ENCODE measurements around the gene CACYBP.
A peak's percentile ranks its signal among the peaks of the same experiment; 100 is the strongest.
"Not testable (repeated sequence)": the region's sequence is repeated elsewhere in the genome, so short reads cannot be mapped to it uniquely, and the experiment has no call there.

The CACYBP gene

DNA sequence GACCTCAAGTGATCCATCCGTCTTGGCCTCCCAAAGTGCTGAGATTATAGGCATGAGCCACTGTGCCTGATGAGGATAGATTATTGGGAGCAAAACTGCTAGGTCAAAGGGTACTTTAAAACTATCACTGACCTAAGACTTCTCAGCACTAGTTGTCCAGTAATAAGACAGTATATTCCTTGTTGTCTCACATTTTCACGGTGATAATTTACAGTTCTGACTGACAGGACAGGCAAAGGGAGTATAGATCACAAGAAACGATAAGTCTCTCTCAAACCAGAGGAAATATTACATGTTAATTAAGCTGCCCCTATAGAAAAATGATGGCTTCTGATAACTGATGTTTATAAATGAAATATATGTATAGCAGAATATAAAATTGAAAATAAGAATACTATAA lies 19.8 kb downstream of the CACYBP start:
- TF ChIP-seq GLIS3 (CRISPR knock-in tag; IDR thresholded peaks at IDR 0.05) (no peak), SNAI2 (CRISPR knock-in tag; IDR thresholded peaks at IDR 0.05) (no peak), RARB (CRISPR knock-in tag; IDR thresholded peaks at IDR 0.05) (no peak), ZFP30 (CRISPR knock-in tag; IDR thresholded peaks at IDR 0.05) (no peak), ESRRG (CRISPR knock-in tag; IDR thresholded peaks at IDR 0.05) (no peak), ZNF70 (CRISPR knock-in tag; IDR thresholded peaks at IDR 0.05) (no peak), PPARA (CRISPR knock-in tag; IDR thresholded peaks at IDR 0.05; ENCODE audit: borderline replicate concordance) (no peak), ZC3H10 (CRISPR knock-in tag; IDR thresholded peaks at IDR 0.05) (no peak), TOX (CRISPR knock-in tag; IDR thresholded peaks at IDR 0.05; ENCODE audit: borderline replicate concordance) (no peak), ZNF8 (CRISPR knock-in tag; IDR thresholded peaks at IDR 0.05) (no peak), CSDC2 (CRISPR knock-in tag; IDR thresholded peaks at IDR 0.05) (no peak), ISL1 (CRISPR knock-in tag; IDR thresholded peaks at IDR 0.05) (no peak), TCF4 (CRISPR knock-in tag; IDR thresholded peaks at IDR 0.05; ENCODE audit: borderline replicate concordance) (no peak), ZNF565 (CRISPR knock-in tag; conservative IDR thresholded peaks at IDR 0.05; ENCODE audit: low read depth) (no peak)
- TF ChIP-seq, protein P1, sequence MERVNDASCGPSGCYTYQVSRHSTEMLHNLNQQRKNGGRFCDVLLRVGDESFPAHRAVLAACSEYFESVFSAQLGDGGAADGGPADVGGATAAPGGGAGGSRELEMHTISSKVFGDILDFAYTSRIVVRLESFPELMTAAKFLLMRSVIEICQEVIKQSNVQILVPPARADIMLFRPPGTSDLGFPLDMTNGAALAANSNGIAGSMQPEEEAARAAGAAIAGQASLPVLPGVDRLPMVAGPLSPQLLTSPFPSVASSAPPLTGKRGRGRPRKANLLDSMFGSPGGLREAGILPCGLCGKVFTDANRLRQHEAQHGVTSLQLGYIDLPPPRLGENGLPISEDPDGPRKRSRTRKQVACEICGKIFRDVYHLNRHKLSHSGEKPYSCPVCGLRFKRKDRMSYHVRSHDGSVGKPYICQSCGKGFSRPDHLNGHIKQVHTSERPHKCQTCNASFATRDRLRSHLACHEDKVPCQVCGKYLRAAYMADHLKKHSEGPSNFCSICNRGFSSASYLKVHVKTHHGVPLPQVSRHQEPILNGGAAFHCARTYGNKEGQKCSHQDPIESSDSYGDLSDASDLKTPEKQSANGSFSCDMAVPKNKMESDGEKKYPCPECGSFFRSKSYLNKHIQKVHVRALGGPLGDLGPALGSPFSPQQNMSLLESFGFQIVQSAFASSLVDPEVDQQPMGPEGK (CRISPR knock-in tag; IDR thresholded peaks at IDR 0.05; ENCODE audit: borderline replicate concordance): no peak
- TF ChIP-seq, protein P2, sequence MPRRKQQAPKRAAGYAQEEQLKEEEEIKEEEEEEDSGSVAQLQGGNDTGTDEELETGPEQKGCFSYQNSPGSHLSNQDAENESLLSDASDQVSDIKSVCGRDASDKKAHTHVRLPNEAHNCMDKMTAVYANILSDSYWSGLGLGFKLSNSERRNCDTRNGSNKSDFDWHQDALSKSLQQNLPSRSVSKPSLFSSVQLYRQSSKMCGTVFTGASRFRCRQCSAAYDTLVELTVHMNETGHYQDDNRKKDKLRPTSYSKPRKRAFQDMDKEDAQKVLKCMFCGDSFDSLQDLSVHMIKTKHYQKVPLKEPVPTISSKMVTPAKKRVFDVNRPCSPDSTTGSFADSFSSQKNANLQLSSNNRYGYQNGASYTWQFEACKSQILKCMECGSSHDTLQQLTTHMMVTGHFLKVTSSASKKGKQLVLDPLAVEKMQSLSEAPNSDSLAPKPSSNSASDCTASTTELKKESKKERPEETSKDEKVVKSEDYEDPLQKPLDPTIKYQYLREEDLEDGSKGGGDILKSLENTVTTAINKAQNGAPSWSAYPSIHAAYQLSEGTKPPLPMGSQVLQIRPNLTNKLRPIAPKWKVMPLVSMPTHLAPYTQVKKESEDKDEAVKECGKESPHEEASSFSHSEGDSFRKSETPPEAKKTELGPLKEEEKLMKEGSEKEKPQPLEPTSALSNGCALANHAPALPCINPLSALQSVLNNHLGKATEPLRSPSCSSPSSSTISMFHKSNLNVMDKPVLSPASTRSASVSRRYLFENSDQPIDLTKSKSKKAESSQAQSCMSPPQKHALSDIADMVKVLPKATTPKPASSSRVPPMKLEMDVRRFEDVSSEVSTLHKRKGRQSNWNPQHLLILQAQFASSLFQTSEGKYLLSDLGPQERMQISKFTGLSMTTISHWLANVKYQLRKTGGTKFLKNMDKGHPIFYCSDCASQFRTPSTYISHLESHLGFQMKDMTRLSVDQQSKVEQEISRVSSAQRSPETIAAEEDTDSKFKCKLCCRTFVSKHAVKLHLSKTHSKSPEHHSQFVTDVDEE (CRISPR knock-in tag; IDR thresholded peaks at IDR 0.05): no peak
- ATAC-seq: no peak

DNA sequence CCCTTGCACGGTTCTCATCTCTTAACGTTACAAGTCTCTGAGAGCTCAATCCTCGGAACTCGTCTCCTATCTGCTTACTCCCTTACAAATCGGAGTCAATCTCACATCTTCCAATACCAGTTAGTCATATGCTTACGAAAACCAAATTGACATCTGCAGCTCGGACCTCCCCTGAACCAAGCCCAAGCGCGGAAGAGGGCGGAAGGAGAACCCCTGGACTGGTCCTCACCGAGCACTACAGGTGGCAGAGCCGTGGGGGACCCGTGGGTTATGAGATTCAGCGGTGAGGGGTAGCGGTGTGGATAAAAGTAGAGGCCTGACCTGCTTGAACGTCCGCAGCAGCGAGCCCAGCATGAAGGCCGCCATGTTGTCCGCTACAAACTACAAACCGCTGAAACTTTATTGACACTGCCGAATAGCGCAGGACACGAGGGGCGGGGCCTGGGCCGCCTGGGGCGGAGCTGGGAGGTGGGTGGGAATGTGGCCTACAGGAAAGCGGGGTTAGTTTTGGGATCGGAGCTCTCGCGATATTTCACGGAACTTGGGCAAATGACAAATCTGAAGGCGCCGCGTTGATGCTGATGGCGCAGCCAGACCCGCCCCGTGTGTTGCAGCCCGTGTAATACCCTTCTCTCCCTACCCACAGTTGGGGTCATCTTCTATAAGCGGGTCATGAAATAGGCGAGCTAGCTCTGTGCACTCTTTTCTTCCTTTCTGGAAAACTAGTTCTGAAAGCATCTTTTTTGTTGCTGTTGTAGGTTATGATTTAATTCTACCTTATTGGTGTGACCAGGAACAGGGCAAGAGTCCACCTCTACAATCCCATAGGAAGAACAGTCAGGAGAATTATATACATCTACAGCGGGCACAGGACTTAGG lies 23.5 kb downstream of the CACYBP start, which contains the start of gene MRPS14:
Gene MRPS14, minus strand, starts transcription at position 383 of the 879 bp plus-strand sequence. Its CDS starts 17 bp downstream, at position 366.
- peak; percentile 51; the same call in 1 of the 2 replicates for TF ChIP-seq RARB (CRISPR knock-in tag; IDR thresholded peaks at IDR 0.05)
- no peak for TF ChIP-seq ZNF8 (CRISPR knock-in tag; IDR thresholded peaks at IDR 0.05)
- TF ChIP-seq, protein P3, sequence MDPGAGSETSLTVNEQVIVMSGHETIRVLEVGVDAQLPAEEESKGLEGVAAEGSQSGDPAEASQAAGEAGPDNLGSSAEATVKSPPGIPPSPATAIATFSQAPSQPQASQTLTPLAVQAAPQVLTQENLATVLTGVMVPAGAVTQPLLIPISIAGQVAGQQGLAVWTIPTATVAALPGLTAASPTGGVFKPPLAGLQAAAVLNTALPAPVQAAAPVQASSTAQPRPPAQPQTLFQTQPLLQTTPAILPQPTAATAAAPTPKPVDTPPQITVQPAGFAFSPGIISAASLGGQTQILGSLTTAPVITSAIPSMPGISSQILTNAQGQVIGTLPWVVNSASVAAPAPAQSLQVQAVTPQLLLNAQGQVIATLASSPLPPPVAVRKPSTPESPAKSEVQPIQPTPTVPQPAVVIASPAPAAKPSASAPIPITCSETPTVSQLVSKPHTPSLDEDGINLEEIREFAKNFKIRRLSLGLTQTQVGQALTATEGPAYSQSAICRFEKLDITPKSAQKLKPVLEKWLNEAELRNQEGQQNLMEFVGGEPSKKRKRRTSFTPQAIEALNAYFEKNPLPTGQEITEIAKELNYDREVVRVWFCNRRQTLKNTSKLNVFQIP (CRISPR knock-in tag; IDR thresholded peaks at IDR 0.05; ENCODE audit: borderline replicate concordance, low read depth): peak; percentile 77; the same call in 1 of the 2 replicates
- TF ChIP-seq ARNTL (CRISPR knock-in tag; IDR thresholded peaks at IDR 0.05; ENCODE audit: borderline replicate concordance, low read depth): no peak
- TF ChIP-seq, protein P2 (CRISPR knock-in tag; IDR thresholded peaks at IDR 0.05): no peak
- ATAC-seq: peak; percentile 99

DNA sequence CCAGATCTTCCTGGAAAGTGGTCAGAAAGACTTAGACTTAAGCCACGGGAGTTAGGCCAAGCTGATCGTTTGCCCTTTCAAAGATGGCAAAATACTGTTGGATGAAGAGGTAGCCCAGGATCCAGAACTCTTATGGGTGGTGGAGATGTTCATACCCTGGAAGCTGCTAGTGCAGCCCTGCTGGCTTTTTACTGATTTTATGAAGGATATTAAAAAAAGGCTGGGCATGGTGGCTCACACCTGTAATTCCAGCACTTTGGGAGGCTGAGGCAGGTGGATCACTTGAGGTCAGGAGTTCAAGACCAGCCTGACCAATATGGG lies 24.1 kb downstream of the CACYBP start:
- not testable (repeated sequence) for ATAC-seq

DNA sequence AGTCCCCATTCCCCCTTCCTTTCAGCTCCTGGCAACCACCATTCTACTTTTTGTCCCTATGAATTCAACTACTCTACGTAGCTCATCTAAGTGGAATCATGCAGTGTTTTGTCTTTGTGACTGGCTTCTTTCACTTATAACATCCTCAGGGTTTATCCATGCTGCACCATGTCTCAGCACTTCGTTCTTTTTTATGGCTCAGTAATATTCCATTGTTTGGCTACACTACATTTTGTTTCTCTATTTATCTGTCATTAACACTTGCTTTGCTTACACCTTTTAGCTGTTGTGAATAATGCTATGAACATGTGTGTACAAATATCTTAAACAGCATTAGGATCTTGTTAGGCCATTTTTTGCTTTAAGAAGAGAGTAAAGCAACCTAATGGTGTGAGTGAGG lies 25.0 kb downstream of the CACYBP start:
- no peak for ATAC-seq
- TF ChIP-seq, protein P4, sequence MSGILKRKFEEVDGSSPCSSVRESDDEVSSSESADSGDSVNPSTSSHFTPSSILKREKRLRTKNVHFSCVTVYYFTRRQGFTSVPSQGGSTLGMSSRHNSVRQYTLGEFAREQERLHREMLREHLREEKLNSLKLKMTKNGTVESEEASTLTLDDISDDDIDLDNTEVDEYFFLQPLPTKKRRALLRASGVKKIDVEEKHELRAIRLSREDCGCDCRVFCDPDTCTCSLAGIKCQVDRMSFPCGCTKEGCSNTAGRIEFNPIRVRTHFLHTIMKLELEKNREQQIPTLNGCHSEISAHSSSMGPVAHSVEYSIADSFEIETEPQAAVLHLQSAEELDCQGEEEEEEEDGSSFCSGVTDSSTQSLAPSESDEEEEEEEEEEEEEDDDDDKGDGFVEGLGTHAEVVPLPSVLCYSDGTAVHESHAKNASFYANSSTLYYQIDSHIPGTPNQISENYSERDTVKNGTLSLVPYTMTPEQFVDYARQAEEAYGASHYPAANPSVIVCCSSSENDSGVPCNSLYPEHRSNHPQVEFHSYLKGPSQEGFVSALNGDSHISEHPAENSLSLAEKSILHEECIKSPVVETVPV (CRISPR knock-in tag; IDR thresholded peaks at IDR 0.05): no peak
- TF ChIP-seq ZFP3 (CRISPR knock-in tag; IDR thresholded peaks at IDR 0.05) (no peak), PPARA (CRISPR knock-in tag; IDR thresholded peaks at IDR 0.05; ENCODE audit: borderline replicate concordance) (no peak), TCF4 (CRISPR knock-in tag; IDR thresholded peaks at IDR 0.05; ENCODE audit: borderline replicate concordance) (no peak)
- TF ChIP-seq, protein P1 (CRISPR knock-in tag; IDR thresholded peaks at IDR 0.05; ENCODE audit: borderline replicate concordance): no peak
- TF ChIP-seq, protein P3 (CRISPR knock-in tag; IDR thresholded peaks at IDR 0.05; ENCODE audit: borderline replicate concordance, low read depth): no peak

Data from SK-N-SH treated with all-trans-retinoic acid at 6 μM for 48 hours (cell line).